ENCODE measurements around the gene MRPL42. TPM values are rescaled to one million over a fixed set of nuclear protein-coding genes. Genes with fewer than 3 reads are reported as not detected.

Gene MRPL42
- polyA plus RNA-seq, 1 of the 3 experiments (the other 2 are of a cell fraction), result 39.5 TPM

- TF ChIP-seq FOXM1 (IDR thresholded peaks at IDR 0.05; ENCODE audit: low read depth) (no peak), GABPA (IDR thresholded peaks at IDR 0.05; ENCODE audit: low read depth) (no peak), ZBTB33 (IDR thresholded peaks at IDR 0.05; ENCODE audit: borderline replicate concordance, low read depth) (no peak), FOSL2 (IDR thresholded peaks at IDR 0.05; ENCODE audit: borderline replicate concordance, low read depth) (no peak), CHD2 (IDR thresholded peaks at IDR 0.05; ENCODE audit: low read length, partially characterized antibody) (no peak), TEAD4 (IDR thresholded peaks at IDR 0.05; ENCODE audit: borderline replicate concordance, insufficient read depth) (no peak), NRF1 (IDR thresholded peaks at IDR 0.05; ENCODE audit: low read depth, low read length) (no peak), YY1 (IDR thresholded peaks at IDR 0.05; ENCODE audit: low read depth) (no peak), SIN3A (IDR thresholded peaks at IDR 0.05; ENCODE audit: borderline replicate concordance, low read depth, low read length) (no peak), MAX (IDR thresholded peaks at IDR 0.05; ENCODE audit: low read depth) (no peak)
Observed at GRCh38 chr12:93547778-93548177, 80.5 kb downstream of the MRPL42 start (continued).

- Histone ChIP-seq H3K9me3 (peaks cover 7% of the 10 kb centered on the region; the same call in 1 of the 2 replicates), H4K20me1 (ENCODE audit: insufficient read depth) (no peaks in the 10 kb centered on the region), H2AFZ (ENCODE audit: low read depth) (no peak overlapping the region), H3K4me1 (ENCODE audit: control insufficient read depth in 1 of 2, insufficient read depth in 2 of 2, low read depth in 1 of 2, low read length in 1 of 2) (no peaks in the 10 kb centered on the region), H3K79me2 (ENCODE audit: insufficient read depth) (no peaks in the 10 kb centered on the region), H3K4me2 (no peak overlapping the region), H3F3A (replicated peaks; ENCODE audit: insufficient read depth) (no peaks in the 10 kb centered on the region), H3K4me3 (ENCODE audit: low read depth in 2 of 2, low read length in 1 of 2) (no peak overlapping the region), H3K9ac (no peak overlapping the region), H3K36me3 (replicated peaks in 1 of 2; ENCODE audit: control insufficient read depth in 1 of 2, insufficient read depth in 2 of 2, low read length in 1 of 2) (peaks cover 0 to 9% of the 10 kb centered on the region in 2 experiments), H3K27me3 (ENCODE audit: insufficient read depth) (no peaks in the 10 kb centered on the region), H3K9me2 (no peaks in the 10 kb centered on the region), H3K27ac (ENCODE audit: low read depth in 2 of 2, low read length in 1 of 2) (no peak overlapping the region)
- CTCF ChIA-PET, result interaction anchor here (0.6 to 4.4 kb wide), 4 partner anchors 21 to 561 kb away, joined by 3 to 20 read pairs (median 4); no protein-coding TSS in a partner anchor
- WGBS (ENCODE audit: low lambda C conversion rate), result 42% methylated on average over 3 of the region's 6 CpGs
- DNase-seq, result no peak
- TF ChIP-seq NRF1 (IDR thresholded peaks at IDR 0.05; ENCODE audit: low read depth, low read length), result no peak
- no peak for TF ChIP-seq CHD2 (IDR thresholded peaks at IDR 0.05; ENCODE audit: low read length, partially characterized antibody)
- no peak for TF ChIP-seq GABPA (IDR thresholded peaks at IDR 0.05; ENCODE audit: low read depth)
- POLR2A ChIA-PET, result no interaction called here
Observed at GRCh38 chr12:93549174-93549573, 81.9 kb downstream of the MRPL42 start.

- Histone ChIP-seq H3K4me2 (no peak overlapping the region), H2AFZ (ENCODE audit: low read depth) (no peak overlapping the region), H3K4me1 (ENCODE audit: control insufficient read depth in 1 of 2, insufficient read depth in 2 of 2, low read depth in 1 of 2, low read length in 1 of 2) (no peaks in the 10 kb centered on the region), H3F3A (replicated peaks; ENCODE audit: insufficient read depth) (no peaks in the 10 kb centered on the region), H3K79me2 (ENCODE audit: insufficient read depth) (no peaks in the 10 kb centered on the region), H3K36me3 (replicated peaks in 1 of 2; ENCODE audit: control insufficient read depth in 1 of 2, insufficient read depth in 2 of 2, low read length in 1 of 2) (peaks cover 0 to 9% of the 10 kb centered on the region in 2 experiments), H3K27me3 (ENCODE audit: insufficient read depth) (no peaks in the 10 kb centered on the region), H3K4me3 (ENCODE audit: low read depth in 2 of 2, low read length in 1 of 2) (no peak overlapping the region), H3K9ac (no peak overlapping the region), H4K20me1 (ENCODE audit: insufficient read depth) (no peaks in the 10 kb centered on the region), H3K9me2 (no peaks in the 10 kb centered on the region), H3K9me3 (peaks cover 7% of the 10 kb centered on the region; the same call in 1 of the 2 replicates), H3K27ac (ENCODE audit: low read depth in 2 of 2, low read length in 1 of 2) (no peak overlapping the region)
- ChIA-PET CTCF (no interaction called here), POLR2A (no interaction called here)
- no peak for DNase-seq
- 72% methylated on average over 11 of the region's 11 CpGs for WGBS (ENCODE audit: low lambda C conversion rate)
- TF ChIP-seq RXRA (IDR thresholded peaks at IDR 0.05; ENCODE audit: borderline replicate concordance, low read depth), result no peak
- TF ChIP-seq MAX (IDR thresholded peaks at IDR 0.05; ENCODE audit: low read depth), result no peak
- no peak for TF ChIP-seq ZBTB33 (IDR thresholded peaks at IDR 0.05; ENCODE audit: borderline replicate concordance, low read depth)
Observed at GRCh38 chr12:93550748-93551611, 83.7 kb downstream of the MRPL42 start.

Data from SK-N-SH (cell line).